HEK293 (cell line): Measurements from ENCODE around the gene CAMK2B.

Experiments used
- CTCF ChIA-PET: fragments of 350-600 bp; formaldehyde crosslinking; extraction: SDS; loops from one replicate; lab custom pipeline; 2021; ENCODE audit warnings: antibody characterized with exemption; lab: Yijun Ruan, JAX
- POLR2A ChIA-PET: fragments of 300-600 bp; formaldehyde crosslinking; extraction: SDS; loops from one replicate; lab custom pipeline; 2020; ENCODE audit warnings: antibody characterized with exemption, inconsistent platforms; lab: Yijun Ruan, JAX
- H3K27ac ChIP-seq: fragments of 200-500 bp; sonication (Bioruptor generic); 2 replicates; pipeline ENCODE4 v1.5.1; 2014; ENCODE audit warnings: low read depth, low read length, control low read depth, inconsistent platforms; ENCODE audit errors: extremely low read depth
- H3K36me3 ChIP-seq, 2 experiments: fragments of 200-500 bp in 1 of 2; sonication (Bioruptor generic) in 1 of 2; 1 replicate in 1 of 2; 2 replicates in 1 of 2; pipeline ENCODE4 v1.5.1; 2014 to 2017; ENCODE audit warnings: inconsistent platforms in 2 of 2, low read length in 2 of 2; ENCODE audit not compliant: control insufficient read depth in 2 of 2, insufficient read depth in 1 of 2
- H3K4me1 ChIP-seq: fragments of 200-500 bp; sonication (Bioruptor generic); 2 replicates; pipeline ENCODE4 v1.5.1; 2014; ENCODE audit warnings: mild to moderate bottlenecking, low read length, inconsistent platforms; ENCODE audit not compliant: control insufficient read depth, insufficient read depth
- H3K4me3 ChIP-seq: 2 replicates; pipeline ENCODE4 v1.5.1; 2011; ENCODE audit warnings: low read depth, mild to moderate bottlenecking, control low read depth, low read length, moderate library complexity
- H3K9me3 ChIP-seq: fragments of 200-500 bp; sonication (Bioruptor generic); 2 replicates; pipeline ENCODE4 v1.5.1; 2014; ENCODE audit warnings: low read depth, low read length, inconsistent platforms; ENCODE audit not compliant: control insufficient read depth, insufficient read depth
- GLI2 ChIP-seq: fragments of 450-650 bp; formaldehyde crosslinking; IDR thresholded peaks from 2 replicates; pipeline ENCODE4; 2017; ENCODE audit warnings: missing biosample characterization, missing genetic modification characterization, low read depth, borderline replicate concordance
- IKZF3 ChIP-seq: fragments of 450-650 bp; IDR thresholded peaks from 2 replicates; pipeline ENCODE4 v1.5.0; 2018; ENCODE audit warnings: missing biosample characterization, mild to moderate bottlenecking, missing genetic modification characterization, moderate library complexity
- KLF10 ChIP-seq: fragments of 450-650 bp; IDR thresholded peaks from 2 replicates; pipeline ENCODE4 v1.5.1; 2018; ENCODE audit warnings: missing biosample characterization, mild to moderate bottlenecking, missing genetic modification characterization
- PRDM1 ChIP-seq: fragments of 450-650 bp; formaldehyde crosslinking; IDR thresholded peaks from 2 replicates; pipeline ENCODE4; 2016; ENCODE audit warnings: missing biosample characterization, missing genetic modification characterization
- SP7 ChIP-seq: fragments of 450-650 bp; formaldehyde crosslinking; IDR thresholded peaks from 2 replicates; pipeline ENCODE4 v1.5.1; 2016; ENCODE audit warnings: missing biosample characterization, missing genetic modification characterization
- TRIM28 ChIP-seq: IDR thresholded peaks from 2 replicates; pipeline ENCODE4 v1.6.1; 2011; ENCODE audit warnings: low read length, control low read depth, borderline replicate concordance
- ZBTB1 ChIP-seq: fragments of 450-650 bp; formaldehyde crosslinking; IDR thresholded peaks from 2 replicates; pipeline ENCODE4 v1.5.1; 2016; ENCODE audit warnings: missing biosample characterization, missing genetic modification characterization
- ZBTB26 ChIP-seq: fragments of 450-650 bp; formaldehyde crosslinking; optimal IDR thresholded peaks from 2 replicates; pipeline ENCODE3; 2016; ENCODE audit warnings: missing biosample characterization, mild to moderate bottlenecking, missing genetic modification characterization
- ZNF114 ChIP-seq: fragments of 450-650 bp; formaldehyde crosslinking; IDR thresholded peaks from 2 replicates; pipeline ENCODE4 v1.5.0; 2017; ENCODE audit warnings: missing biosample characterization, missing genetic modification characterization
- ZNF138 ChIP-seq: fragments of 450-650 bp; formaldehyde crosslinking; IDR thresholded peaks from 2 replicates; pipeline ENCODE4 v1.5.1; 2016; ENCODE audit warnings: missing biosample characterization, missing genetic modification characterization, borderline replicate concordance
- ZNF140 ChIP-seq: fragments of 450-650 bp; formaldehyde crosslinking; IDR thresholded peaks from 2 replicates; pipeline ENCODE4 v1.5.1; 2016; ENCODE audit warnings: missing biosample characterization, missing genetic modification characterization
- ZNF239 ChIP-seq: fragments of 450-650 bp; formaldehyde crosslinking; IDR thresholded peaks from 2 replicates; pipeline ENCODE4 v1.5.1; 2016; ENCODE audit warnings: missing biosample characterization, missing genetic modification characterization
- ZNF280D ChIP-seq: fragments of 450-650 bp; formaldehyde crosslinking; IDR thresholded peaks from 2 replicates; pipeline ENCODE4 v1.5.1; 2016; ENCODE audit warnings: missing biosample characterization, missing genetic modification characterization
- ZNF311 ChIP-seq: fragments of 450-650 bp; formaldehyde crosslinking; IDR thresholded peaks from 2 replicates; pipeline ENCODE4 v1.5.1; 2017; ENCODE audit warnings: missing biosample characterization, missing genetic modification characterization, borderline replicate concordance
- ZNF394 ChIP-seq: fragments of 450-650 bp; formaldehyde crosslinking; IDR thresholded peaks from 2 replicates; pipeline ENCODE4 v1.5.1; 2016; ENCODE audit warnings: missing biosample characterization, missing genetic modification characterization, mild to moderate bottlenecking, moderate library complexity, borderline replicate concordance
- ZNF48 ChIP-seq: fragments of 450-650 bp; formaldehyde crosslinking; IDR thresholded peaks from 2 replicates; pipeline ENCODE4 v1.5.1; 2016; ENCODE audit warnings: missing biosample characterization, missing genetic modification characterization
- ZNF513 ChIP-seq: fragments of 450-650 bp; IDR thresholded peaks from 2 replicates; pipeline ENCODE4 v1.5.1; 2018; ENCODE audit warnings: missing biosample characterization, missing genetic modification characterization
- ZNF514 ChIP-seq: fragments of 450-650 bp; formaldehyde crosslinking; IDR thresholded peaks from 2 replicates; pipeline ENCODE4 v1.5.1; 2016; ENCODE audit warnings: missing biosample characterization, missing genetic modification characterization
- ZNF571 ChIP-seq: fragments of 450-650 bp; formaldehyde crosslinking; IDR thresholded peaks from 2 replicates; pipeline ENCODE4 v1.5.0; 2017; ENCODE audit warnings: missing biosample characterization, missing genetic modification characterization
- ZNF704 ChIP-seq: fragments of 450-650 bp; formaldehyde crosslinking; IDR thresholded peaks from 2 replicates; pipeline ENCODE4 v1.5.1; 2016; ENCODE audit warnings: missing biosample characterization, missing genetic modification characterization
- ZNF830 ChIP-seq: fragments of 450-650 bp; IDR thresholded peaks from 2 replicates; pipeline ENCODE4 v1.5.0; 2018; ENCODE audit warnings: missing biosample characterization, missing genetic modification characterization, low read depth, mild to moderate bottlenecking, moderate library complexity
- ZNF837 ChIP-seq: fragments of 450-650 bp; formaldehyde crosslinking; IDR thresholded peaks from 2 replicates; pipeline ENCODE4 v1.5.1; 2016; ENCODE audit warnings: missing biosample characterization, missing genetic modification characterization

The CAMK2B gene

GRCh38 chr7:44264221-44264931, 61.0 kb downstream of the CAMK2B start (continued):
- no peak for TF ChIP-seq ZNF704 (tag by site-specific recombination)

GRCh38 chr7:44263326-44264082, 61.9 kb downstream of the CAMK2B start:
- TF ChIP-seq ZBTB1 (tag by site-specific recombination) (no peak), ZNF571 (tag by site-specific recombination) (no peak), ZNF280D (tag by site-specific recombination) (no peak), IKZF3 (tag by site-specific recombination) (no peak), ZNF239 (no peak), ZNF837 (tag by site-specific recombination) (no peak), ZNF394 (tag by site-specific recombination) (no peak), TRIM28 (no peak), ZNF514 (tag by site-specific recombination) (no peak), ZNF311 (no peak), SP7 (tag by site-specific recombination) (no peak), ZNF140 (tag by site-specific recombination) (no peak), ZNF830 (tag by site-specific recombination) (no peak), ZNF138 (tag by site-specific recombination) (no peak), ZNF48 (tag by site-specific recombination) (no peak), GLI2 (no peak)
- Histone ChIP-seq H3K4me3 (no peak overlapping the region), H3K27ac (no peak overlapping the region), H3K4me1 (no peaks in the 10 kb centered on the region), H3K36me3 (no peaks in the 10 kb centered on the region), H3K9me3 (no peaks in the 10 kb centered on the region)
- ChIA-PET CTCF (no interaction called here), POLR2A (no interaction called here)

GRCh38 chr7:44262031-44262430, 63.4 kb downstream of the CAMK2B start:
- CTCF ChIA-PET: no interaction called here
- no peak overlapping the region for H3K27ac ChIP-seq
- H3K4me3 ChIP-seq: no peak overlapping the region
- POLR2A ChIA-PET: no interaction called here
- H3K9me3 ChIP-seq: no peaks in the 10 kb centered on the region
- H3K4me1 ChIP-seq: no peaks in the 10 kb centered on the region
- H3K36me3 ChIP-seq: no peaks in the 10 kb centered on the region
- TF ChIP-seq ZBTB26 (tag by site-specific recombination) (no peak), ZNF114 (tag by site-specific recombination) (no peak), KLF10 (tag by site-specific recombination) (no peak), ZNF513 (tag by site-specific recombination) (no peak), PRDM1 (no peak)
